Testis (tissue), 2 donors: ENCODE measurements around the gene CCDC66.

ENCODE experiments used
- POLR2A ChIP-seq: fragments of 450-650 bp; IDR thresholded peaks from one replicate; pipeline ENCODE4 v1.6.1; 2017; ENCODE audit warnings: antibody characterized with exemption, mild to moderate bottlenecking, moderate library complexity
- TF ChIP-seq, protein P1 (sequence below), 3 experiments: fragments of 450-650 bp in 2 of 3; fragments of 200-600 bp in 1 of 3; sonication (generic) in 1 of 3; IDR thresholded peaks; one replicate each; pipeline ENCODE4 v1.5.1; 2016 to 2019; ENCODE audit warnings: antibody characterized with exemption in 3 of 3, mild to moderate bottlenecking in 2 of 3, moderate library complexity in 1 of 3

DNA sequence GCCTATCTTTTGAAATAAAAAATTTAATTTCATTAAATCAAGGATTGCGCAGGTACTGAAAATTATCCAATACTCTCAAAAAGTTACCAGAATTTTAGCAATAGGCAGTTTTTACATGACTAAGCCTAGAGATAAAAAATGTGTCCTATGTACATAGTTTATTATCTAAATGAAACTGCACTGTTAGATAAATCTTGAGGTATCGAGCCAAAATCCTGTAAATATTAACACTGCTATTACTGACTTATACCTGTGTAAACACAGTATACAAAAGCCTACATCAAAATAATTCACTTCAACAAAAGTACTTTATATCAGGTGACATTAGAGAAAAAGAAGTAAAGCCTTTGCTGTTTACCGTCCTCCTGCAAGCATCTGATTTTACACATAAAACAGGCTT lies 65.4 kb downstream of the CCDC66 start:
- TF ChIP-seq, protein P1, sequence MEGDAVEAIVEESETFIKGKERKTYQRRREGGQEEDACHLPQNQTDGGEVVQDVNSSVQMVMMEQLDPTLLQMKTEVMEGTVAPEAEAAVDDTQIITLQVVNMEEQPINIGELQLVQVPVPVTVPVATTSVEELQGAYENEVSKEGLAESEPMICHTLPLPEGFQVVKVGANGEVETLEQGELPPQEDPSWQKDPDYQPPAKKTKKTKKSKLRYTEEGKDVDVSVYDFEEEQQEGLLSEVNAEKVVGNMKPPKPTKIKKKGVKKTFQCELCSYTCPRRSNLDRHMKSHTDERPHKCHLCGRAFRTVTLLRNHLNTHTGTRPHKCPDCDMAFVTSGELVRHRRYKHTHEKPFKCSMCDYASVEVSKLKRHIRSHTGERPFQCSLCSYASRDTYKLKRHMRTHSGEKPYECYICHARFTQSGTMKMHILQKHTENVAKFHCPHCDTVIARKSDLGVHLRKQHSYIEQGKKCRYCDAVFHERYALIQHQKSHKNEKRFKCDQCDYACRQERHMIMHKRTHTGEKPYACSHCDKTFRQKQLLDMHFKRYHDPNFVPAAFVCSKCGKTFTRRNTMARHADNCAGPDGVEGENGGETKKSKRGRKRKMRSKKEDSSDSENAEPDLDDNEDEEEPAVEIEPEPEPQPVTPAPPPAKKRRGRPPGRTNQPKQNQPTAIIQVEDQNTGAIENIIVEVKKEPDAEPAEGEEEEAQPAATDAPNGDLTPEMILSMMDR (IDR thresholded peaks at IDR 0.05) = no peak
- no peak for TF ChIP-seq POLR2A
